Colonic mucosa (tissue), 4 donors: ENCODE measurements around the gene ZNF738. TPM values are rescaled to one million over a fixed set of nuclear protein-coding genes. Genes with fewer than 3 reads are reported as not detected.

Experiments used
- DNase-seq: peaks from one replicate; pipeline ENCODE4 v3.0.0-alpha.2; 2020
- H3K27ac ChIP-seq: fragments of 200-600 bp; one replicate; pipeline ENCODE4 v1.8.0; 2021
- H3K27me3 ChIP-seq: fragments of 200-600 bp; one replicate; pipeline ENCODE4 v1.8.0; 2021
- H3K36me3 ChIP-seq: fragments of 200-600 bp; one replicate; pipeline ENCODE4 v1.8.0; 2021
- H3K4me1 ChIP-seq: fragments of 200-600 bp; one replicate; pipeline ENCODE4 v1.8.0; 2021; ENCODE audit warnings: mild to moderate bottlenecking
- H3K4me3 ChIP-seq: fragments of 200-600 bp; one replicate; pipeline ENCODE4 v1.8.0; 2021
- H3K9ac ChIP-seq, 2 donors: one replicate each; pipeline ENCODE4 v1.7.0; 2013; ENCODE audit warnings: control low read depth in 2 of 2, low read depth in 2 of 2, low read length in 2 of 2
- H3K9me3 ChIP-seq: fragments of 200-600 bp; one replicate; pipeline ENCODE4 v1.8.0; 2021
- CTCF ChIP-seq: fragments of 200-600 bp; IDR thresholded peaks from one replicate; pipeline ENCODE4 v1.8.0; 2022; ENCODE audit warnings: antibody characterized with exemption, mild to moderate bottlenecking
- intact Hi-C: fragments of 100-400 bp; cut with DNase I; formaldehyde crosslinking; loops from one replicate; pipeline ENCODE4 v1.14.1; 2022
- total RNA-seq, 2 donors: library from RNA; stranded (reverse); fragmentation: NEBNext Ultra II Directional in 1 of 2; extraction: Animal tissue kit (Norgen Biotek cat#: 25700) in 1 of 2; gene quantifications; one replicate each; pipeline ENCODE4 v1.2.1, GENCODE V29; 2021
- donor health status: healthy.
- donor health status: DM: no; HTN: no; CAD: no.
- donor health status: DM: no; HTN: no; CAD: no.

The ZNF738 gene
- total RNA-seq, 2 donors from 2014 or later, result 4.5 to 8.7 TPM

DNA sequence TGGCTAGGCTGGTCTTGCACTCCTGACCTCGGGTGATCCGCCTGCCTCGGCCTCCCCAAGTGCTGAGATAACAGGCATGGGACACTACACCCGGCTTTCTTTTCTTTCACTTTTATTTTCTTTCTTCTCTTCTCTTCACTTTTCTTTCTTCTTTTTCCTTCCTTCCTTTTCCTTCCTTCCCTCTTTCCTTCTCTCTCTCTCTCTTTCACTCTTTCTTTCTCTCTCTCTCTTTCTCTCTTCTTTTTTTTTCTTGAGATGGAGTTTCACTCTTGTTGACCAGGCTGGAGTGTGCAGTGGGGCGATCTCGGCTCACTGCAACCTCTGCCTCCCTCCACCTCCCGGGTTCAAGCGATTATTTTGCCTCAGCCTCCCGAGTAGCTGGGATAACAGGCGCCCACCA, 37.3 kb downstream of the ZNF738 start:
- intact Hi-C loops, result no loop called here
- H3K27ac ChIP-seq, result no peak overlapping the region
- H3K4me1 ChIP-seq, result no peaks in the 10 kb centered on the region
- no peak for DNase-seq
- no peak overlapping the region for H3K9ac ChIP-seq
- H3K27me3 ChIP-seq, result no peaks in the 10 kb centered on the region
- H3K9me3 ChIP-seq, result no peaks in the 10 kb centered on the region
- H3K36me3 ChIP-seq, result no peaks in the 10 kb centered on the region
- TF ChIP-seq CTCF, result no peak
- H3K4me3 ChIP-seq, result no peak overlapping the region

DNA sequence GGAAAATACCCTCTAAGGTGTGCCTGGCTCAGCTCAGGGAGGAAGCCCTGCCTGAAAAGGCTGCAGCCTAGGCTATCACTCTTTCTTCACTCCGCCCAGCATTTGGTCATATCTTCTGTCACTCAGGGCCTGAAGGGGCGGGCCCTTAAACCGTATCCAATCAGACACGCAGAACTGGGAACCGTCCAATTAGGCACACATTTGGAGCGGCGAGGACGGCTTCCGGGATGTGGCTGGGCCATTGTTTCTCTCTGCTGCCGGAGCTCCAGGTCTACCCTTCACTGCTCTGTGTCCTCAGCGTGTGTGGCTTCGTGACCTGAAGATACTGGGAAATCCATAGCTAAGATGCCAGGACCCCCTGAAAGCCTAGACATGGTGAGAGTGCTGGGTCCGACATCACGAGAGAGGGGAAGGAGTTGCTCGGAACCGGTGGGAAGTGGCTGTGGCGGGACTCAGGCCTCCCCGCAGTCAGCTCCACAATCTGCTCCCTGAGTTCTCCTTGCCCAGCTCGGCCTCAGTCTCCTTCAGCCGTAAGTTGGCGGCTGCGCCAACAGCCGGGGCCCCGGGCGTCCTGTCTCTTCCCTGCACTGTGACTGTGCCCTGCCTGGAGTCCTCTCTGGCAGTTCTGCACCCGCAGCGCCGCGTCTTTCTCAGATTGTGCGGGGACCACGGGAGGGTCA, 38.2 kb downstream of the ZNF738 start, which contains the start of gene ZNF493:
Gene ZNF493, plus strand, starts transcription at position 241 of the 680 bp plus-strand sequence. Its CDS starts 105 bp downstream, at position 346.
- Histone ChIP-seq H3K27ac (peak within 1 kb of the TSS; percentile 62), H3K36me3 (no peaks in the 10 kb centered on the region), H3K4me1 (no peaks in the 10 kb centered on the region), H3K9ac (peak within 1 kb of the TSS; percentile 75 to 85), H3K9me3 (no peaks in the 10 kb centered on the region), H3K4me3 (peak within 1 kb of the TSS; percentile 86), H3K27me3 (no peaks in the 10 kb centered on the region)
- DNase-seq, result peak; percentile 96
- intact Hi-C loops, result no loop called here
- no peak for TF ChIP-seq CTCF

GRCh38 chr19:21398851-21399250, 40.1 kb downstream of the ZNF738 start:
- Histone ChIP-seq H3K27ac (no peak overlapping the region), H3K4me3 (no peak overlapping the region), H3K36me3 (no peaks in the 10 kb centered on the region), H3K4me1 (no peaks in the 10 kb centered on the region), H3K9me3 (no peaks in the 10 kb centered on the region), H3K9ac (no peak overlapping the region), H3K27me3 (no peaks in the 10 kb centered on the region)
- intact Hi-C loops, result no loop called here
- no peak for DNase-seq
- no peak for TF ChIP-seq CTCF

DNA sequence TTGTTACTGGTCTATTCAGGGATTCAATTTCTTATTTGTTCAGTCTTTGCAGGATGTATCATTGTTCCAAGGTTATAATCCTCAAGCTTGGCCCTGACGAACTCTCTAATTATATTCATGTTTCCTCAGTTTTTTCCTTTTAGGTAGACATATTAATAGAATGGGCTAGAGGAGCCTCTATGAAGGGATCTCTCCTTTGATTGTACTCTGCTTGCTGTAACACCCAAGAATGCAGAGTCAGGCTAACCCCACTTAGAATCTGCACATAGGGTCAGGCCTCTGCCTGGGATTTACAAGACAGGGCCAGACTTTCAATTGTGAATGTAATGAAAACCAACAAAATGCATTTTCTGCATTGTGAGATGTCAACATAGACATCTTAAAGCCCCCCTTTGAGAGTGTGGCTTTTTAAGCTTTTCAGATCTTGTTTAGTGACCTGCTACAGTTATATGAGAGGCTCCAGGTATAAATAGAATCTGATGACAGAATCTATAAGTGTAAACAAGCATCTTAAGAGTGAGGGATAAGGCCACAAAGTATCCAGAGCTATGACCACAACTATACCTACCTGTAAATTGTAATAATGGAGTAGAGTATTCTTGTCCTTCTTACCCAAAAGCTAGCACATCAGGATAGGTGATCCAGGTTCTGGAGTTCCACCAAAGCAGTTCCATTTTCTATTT, 43.6 kb downstream of the ZNF738 start:
- Histone ChIP-seq H3K4me1 (no peaks in the 10 kb centered on the region), H3K36me3 (no peaks in the 10 kb centered on the region), H3K9ac (no peak overlapping the region), H3K27ac (no peak overlapping the region), H3K9me3 (no peaks in the 10 kb centered on the region), H3K4me3 (no peak overlapping the region), H3K27me3 (no peaks in the 10 kb centered on the region)
- intact Hi-C loops, result no loop called here
- no peak for DNase-seq
- no peak for TF ChIP-seq CTCF

DNA sequence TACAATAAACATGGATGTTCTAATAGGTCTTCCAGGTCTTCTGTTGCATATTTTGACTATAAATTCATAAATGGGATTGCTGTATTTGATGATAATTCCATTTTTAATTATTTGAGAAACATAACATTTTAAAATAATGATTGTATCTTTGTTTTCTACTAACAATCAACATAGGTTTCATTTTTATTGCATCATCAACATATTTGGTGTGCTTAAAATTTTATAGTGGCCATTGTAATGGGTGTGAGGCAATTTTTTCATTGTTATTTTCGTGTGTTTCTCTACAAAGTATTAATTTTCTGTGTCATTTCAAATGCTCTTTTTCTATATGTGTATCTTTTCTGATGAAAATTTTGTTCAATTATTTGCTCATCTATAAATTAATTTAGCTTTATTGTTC, 51.4 kb downstream of the ZNF738 start:
- no peaks in the 10 kb centered on the region for H3K36me3 ChIP-seq
- no peak for DNase-seq
- no peaks in the 10 kb centered on the region for H3K27me3 ChIP-seq
- peaks cover 5% of the 10 kb centered on the region for H3K9me3 ChIP-seq
- TF ChIP-seq CTCF, result no peak
- H3K4me3 ChIP-seq, result no peak overlapping the region
- intact Hi-C loops, result no loop called here
- no peak overlapping the region for H3K27ac ChIP-seq
- H3K4me1 ChIP-seq, result no peaks in the 10 kb centered on the region
- no peak overlapping the region for H3K9ac ChIP-seq
